ENCODE data around the gene RECQL. TPM values are rescaled to one million over a fixed set of nuclear protein-coding genes. Genes with fewer than 3 reads are reported as not detected.
A peak's percentile ranks its signal among the peaks of the same experiment; 100 is the strongest.

RECQL gene
- total and polyA plus RNA-seq, 7 donors = 9.0 to 36.6 (median 13.3) TPM

DNA sequence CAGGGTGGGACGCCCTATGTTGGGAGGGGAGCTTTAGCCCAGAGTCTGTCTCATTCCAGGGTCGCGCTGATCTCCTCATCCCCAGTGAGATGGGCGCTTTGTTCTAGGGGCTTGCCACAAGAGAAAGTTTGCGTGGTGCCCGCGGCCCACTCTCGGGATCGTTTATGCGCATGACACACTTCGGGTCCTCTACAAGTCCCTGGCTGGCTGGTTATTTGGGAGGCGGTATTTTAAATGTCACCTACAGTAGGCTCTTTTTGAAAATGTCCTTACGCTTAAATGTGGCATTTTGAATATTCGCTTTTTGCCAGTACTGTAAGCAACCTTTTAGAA lies 695 bp upstream of the RECQL start:
- TF ChIP-seq, protein P1, sequence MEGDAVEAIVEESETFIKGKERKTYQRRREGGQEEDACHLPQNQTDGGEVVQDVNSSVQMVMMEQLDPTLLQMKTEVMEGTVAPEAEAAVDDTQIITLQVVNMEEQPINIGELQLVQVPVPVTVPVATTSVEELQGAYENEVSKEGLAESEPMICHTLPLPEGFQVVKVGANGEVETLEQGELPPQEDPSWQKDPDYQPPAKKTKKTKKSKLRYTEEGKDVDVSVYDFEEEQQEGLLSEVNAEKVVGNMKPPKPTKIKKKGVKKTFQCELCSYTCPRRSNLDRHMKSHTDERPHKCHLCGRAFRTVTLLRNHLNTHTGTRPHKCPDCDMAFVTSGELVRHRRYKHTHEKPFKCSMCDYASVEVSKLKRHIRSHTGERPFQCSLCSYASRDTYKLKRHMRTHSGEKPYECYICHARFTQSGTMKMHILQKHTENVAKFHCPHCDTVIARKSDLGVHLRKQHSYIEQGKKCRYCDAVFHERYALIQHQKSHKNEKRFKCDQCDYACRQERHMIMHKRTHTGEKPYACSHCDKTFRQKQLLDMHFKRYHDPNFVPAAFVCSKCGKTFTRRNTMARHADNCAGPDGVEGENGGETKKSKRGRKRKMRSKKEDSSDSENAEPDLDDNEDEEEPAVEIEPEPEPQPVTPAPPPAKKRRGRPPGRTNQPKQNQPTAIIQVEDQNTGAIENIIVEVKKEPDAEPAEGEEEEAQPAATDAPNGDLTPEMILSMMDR (IDR thresholded peaks at IDR 0.05) = no peak
- DNase-seq = no peak
- peak overlapping the region; percentile 89 for H3K27ac ChIP-seq
- H3K4me3 ChIP-seq = peak overlapping the region; percentile 95
- peak; percentile 2 to 41 (median 18) for ATAC-seq
- peaks cover 40% of the 10 kb centered on the region for H3K4me1 ChIP-seq
- no peaks in the 10 kb centered on the region for H3K27me3 ChIP-seq (ENCODE audit: insufficient read depth in 3 of 3, low read length in 2 of 3)
- 0% methylated on average over 14 of the region's 14 CpGs for WGBS, 3 donors
- peaks cover 0 to 22% of the 10 kb centered on the region in 2 donors for H3K36me3 ChIP-seq (ENCODE audit: insufficient read depth in 1 of 2, low read depth in 1 of 2)
- intact Hi-C loops (cut with DNase I) = loop anchor here (5.0 to 10.0 kb wide), 2 partner anchors 155 to 173 kb away; partner anchors contain the start of gene LDHB (in 1 of the 2)
- no peaks in the 10 kb centered on the region for H3K9me3 ChIP-seq

DNA sequence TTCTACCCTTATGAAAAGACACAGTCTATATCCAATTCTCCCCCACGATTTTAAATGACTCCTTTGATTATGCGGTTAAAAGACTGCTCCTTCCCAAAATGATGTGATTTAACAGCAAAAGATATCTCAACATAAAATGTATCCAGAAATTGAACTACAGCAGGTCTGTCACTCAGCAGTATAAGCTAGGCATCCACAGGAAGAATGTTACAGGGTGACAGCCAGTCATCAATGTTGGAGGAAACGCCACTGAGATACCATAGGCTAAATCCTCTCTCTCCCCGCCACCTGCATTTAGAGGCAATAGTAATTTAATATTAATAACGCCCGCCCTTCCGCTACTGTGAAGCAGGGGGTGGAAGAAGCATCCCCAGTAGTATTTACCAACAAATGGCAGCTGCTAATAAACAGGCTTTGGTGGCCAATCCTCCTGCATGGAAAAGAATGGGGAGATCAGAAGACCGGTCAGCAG lies 613 bp downstream of the RECQL start:
- no peak for DNase-seq
- Histone ChIP-seq H3K27ac (peak overlapping the region; percentile 89), H3K4me1 (peaks cover 39% of the 10 kb centered on the region), H3K27me3 (ENCODE audit: insufficient read depth in 3 of 3, low read length in 2 of 3) (no peaks in the 10 kb centered on the region), H3K4me3 (peak overlapping the region; percentile 95), H3K9me3 (no peaks in the 10 kb centered on the region), H3K36me3 (ENCODE audit: insufficient read depth in 1 of 2, low read depth in 1 of 2) (peaks cover 5 to 33% of the 10 kb centered on the region in 2 donors)
- intact Hi-C loops (cut with DNase I) = loop anchor here (5.0 to 10.0 kb wide), 2 partner anchors 156 to 174 kb away; partner anchors contain the start of gene LDHB (in 1 of the 2)
- TF ChIP-seq, protein P1 (IDR thresholded peaks at IDR 0.05) = no peak
- ATAC-seq = no peak
- 4 to 6% (median 5%) methylated on average over 8 of the region's 8 CpGs for WGBS, 3 donors

DNA sequence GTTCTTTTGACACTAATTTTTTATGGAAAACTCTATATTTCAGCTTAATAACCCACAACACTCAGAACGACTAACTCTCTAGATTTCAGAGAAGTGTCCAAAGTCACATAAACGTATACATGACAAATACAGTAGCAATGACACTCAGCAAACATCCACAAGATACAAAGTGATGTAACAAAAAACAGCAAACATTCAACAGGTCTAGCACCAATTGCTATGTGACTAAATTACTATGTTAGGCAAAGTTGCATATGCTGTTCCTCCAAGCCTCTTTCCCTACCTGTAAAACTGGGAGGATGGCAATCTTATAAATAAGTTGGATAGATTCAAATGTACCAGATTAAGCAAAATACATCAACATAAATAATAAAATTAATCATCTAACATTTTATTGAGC lies 1.7 kb downstream of the RECQL start:
- intact Hi-C loops (cut with DNase I) = loop anchor here (5.0 to 10.0 kb wide), 2 partner anchors 158 to 175 kb away; partner anchors contain the start of gene LDHB (in 1 of the 2)
- ATAC-seq (no peak), DNase-seq (no peak)

DNA sequence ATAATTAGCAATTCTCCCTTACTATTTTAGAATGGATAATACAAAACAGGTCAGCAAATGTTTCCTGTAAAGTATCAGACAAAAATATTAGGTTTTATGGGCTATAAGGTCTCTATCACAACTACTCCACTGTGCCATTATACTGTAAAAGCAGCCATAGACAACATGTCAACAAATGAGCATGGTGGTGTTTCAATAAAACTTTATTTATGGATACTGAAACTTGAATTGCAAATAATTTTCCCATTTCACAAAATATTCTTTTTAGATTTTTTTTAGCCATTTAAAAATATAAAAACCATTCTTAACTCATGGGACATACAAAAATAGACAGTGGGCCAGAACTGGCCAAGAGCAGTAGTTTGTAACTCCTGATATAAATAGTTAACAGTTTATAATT lies 15.4 kb downstream of the RECQL start:
- no peak for ATAC-seq
- DNase-seq = no peak
- TF ChIP-seq, protein P1 (IDR thresholded peaks at IDR 0.05) = no peak
- Histone ChIP-seq H3K27ac (no peak overlapping the region), H3K36me3 (ENCODE audit: insufficient read depth in 1 of 2, low read depth in 1 of 2) (peaks cover 8 to 83% of the 10 kb centered on the region in 2 donors), H3K4me3 (no peak overlapping the region), H3K27me3 (ENCODE audit: insufficient read depth in 3 of 3, low read length in 2 of 3) (no peaks in the 10 kb centered on the region), H3K9me3 (no peaks in the 10 kb centered on the region), H3K4me1 (no peaks in the 10 kb centered on the region)
- intact Hi-C loops (cut with DNase I) = no loop called here

More for the DNA sequence above, 1.7 kb downstream of the RECQL start:
- Histone ChIP-seq H3K27me3 (ENCODE audit: insufficient read depth in 3 of 3, low read length in 2 of 3) (no peaks in the 10 kb centered on the region), H3K4me3 (peak overlapping the region; percentile 95), H3K9me3 (no peaks in the 10 kb centered on the region), H3K4me1 (peaks cover 28% of the 10 kb centered on the region), H3K27ac (no peak overlapping the region), H3K36me3 (ENCODE audit: insufficient read depth in 1 of 2, low read depth in 1 of 2) (peaks cover 5 to 41% of the 10 kb centered on the region in 2 donors)
- TF ChIP-seq, protein P1 (IDR thresholded peaks at IDR 0.05) = no peak
- 60 to 74% (median 66%) methylated on average over 2 of the region's 2 CpGs for WGBS, 3 donors

DNA sequence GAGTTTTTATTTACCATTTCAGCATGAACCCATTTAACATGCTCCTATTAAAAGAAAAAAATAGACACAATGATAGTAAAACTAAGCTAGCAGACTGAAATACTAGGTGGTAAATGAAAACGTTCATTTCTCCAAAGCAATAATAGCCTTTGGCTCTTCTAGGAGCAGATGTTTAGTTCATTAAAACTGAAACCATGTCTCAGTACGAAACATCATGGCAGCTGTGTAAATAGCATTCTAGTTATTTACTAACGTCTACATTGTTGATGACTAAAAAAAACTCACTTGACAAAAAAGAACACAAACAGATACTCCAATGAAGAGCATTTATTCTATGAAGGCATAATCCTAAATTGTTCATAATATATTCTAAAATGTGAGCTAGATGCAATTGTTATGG lies 17.9 kb downstream of the RECQL start:
- H3K4me1 ChIP-seq = no peaks in the 10 kb centered on the region
- intact Hi-C loops (cut with DNase I) = no loop called here
- ATAC-seq (no peak), DNase-seq (no peak)
- H3K27me3 ChIP-seq (ENCODE audit: insufficient read depth in 3 of 3, low read length in 2 of 3) = no peaks in the 10 kb centered on the region
- WGBS, 3 donors = 54 to 64% (median 62%) methylated on average over 3 of the region's 3 CpGs
- H3K27ac ChIP-seq = no peak overlapping the region
- TF ChIP-seq, protein P1 (IDR thresholded peaks at IDR 0.05) = no peak
- peaks cover 3 to 81% of the 10 kb centered on the region in 2 donors for H3K36me3 ChIP-seq (ENCODE audit: insufficient read depth in 1 of 2, low read depth in 1 of 2)
- no peaks in the 10 kb centered on the region for H3K9me3 ChIP-seq
- no peak overlapping the region for H3K4me3 ChIP-seq
